ENCODE data around the gene MEF2C.
A peak's percentile ranks its signal among the peaks of the same experiment; 100 is the strongest.

MEF2C gene

DNA sequence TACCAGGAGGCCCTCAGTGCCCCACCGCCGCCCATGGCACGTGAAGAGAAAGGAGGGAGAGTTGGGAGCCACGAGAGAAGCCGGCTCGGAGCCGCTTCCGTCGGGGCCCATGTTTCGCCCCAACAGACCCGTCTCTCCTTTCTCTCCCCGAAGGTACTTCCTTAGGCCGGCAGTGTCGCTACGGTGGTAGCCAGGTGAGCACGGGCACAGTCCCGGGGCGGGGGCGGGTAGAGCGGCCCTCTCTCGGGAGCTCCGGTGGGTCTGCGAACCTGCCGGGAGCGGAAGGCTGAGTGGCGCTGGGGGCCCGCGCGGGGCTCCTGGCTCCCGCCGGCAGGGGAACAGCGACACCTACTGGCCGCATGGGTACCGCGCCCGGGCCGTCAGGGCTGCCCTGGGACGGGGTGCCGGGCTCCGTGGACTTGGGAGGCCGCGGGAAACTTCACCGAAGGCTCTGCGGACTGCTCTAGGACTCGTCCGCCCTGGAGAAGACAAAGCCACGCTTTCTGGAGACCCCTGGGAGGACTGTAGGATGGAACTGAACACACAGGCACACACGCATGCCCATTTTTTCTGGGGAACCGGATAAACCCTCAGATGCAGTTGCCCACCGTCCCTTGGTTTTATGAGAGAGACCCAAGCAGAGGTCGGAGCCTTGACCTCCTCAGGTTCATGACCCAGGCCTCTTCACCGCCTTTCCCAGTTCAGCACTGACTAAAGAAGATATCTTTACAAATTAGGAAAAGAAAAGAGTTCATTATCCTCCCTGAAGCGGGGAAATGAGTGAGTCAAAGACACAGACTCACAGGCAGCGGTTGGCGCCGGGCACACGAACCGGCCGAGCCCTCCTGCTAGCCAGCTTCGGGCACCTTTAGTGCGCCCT is 202.5 kb downstream of the MEF2C start:
- Histone ChIP-seq H3K9me3 (ENCODE audit: low read length) (no peaks in the 10 kb centered on the region), H3F3A (ENCODE audit: insufficient read depth, low read length) (no peaks in the 10 kb centered on the region; the same call in 1 of the 2 replicates), H3K36me3 (ENCODE audit: insufficient read depth, low read length) (peaks cover 8% of the 10 kb centered on the region; the same call in 1 of the 2 replicates), H3K9ac (ENCODE audit: low read length) (peak overlapping the region; percentile 58), H3K4me3 (ENCODE audit: low read depth, low read length, poor library complexity, severe bottlenecking) (peak overlapping the region; percentile 54), H3K4me2 (ENCODE audit: low read length) (peak overlapping the region; percentile 67), H3K79me2 (ENCODE audit: insufficient read depth, low read length) (peaks cover 10% of the 10 kb centered on the region), H3K27ac (ENCODE audit: low read depth, low read length, poor library complexity, severe bottlenecking) (peak overlapping the region; percentile 8), H3K9me2 (ENCODE audit: low read depth, low read length) (no peaks in the 10 kb centered on the region), H3K4me1 (ENCODE audit: insufficient read depth, low read length, severe bottlenecking) (peaks cover 46% of the 10 kb centered on the region), H3K27me3 (ENCODE audit: insufficient read depth, low read length) (no peaks in the 10 kb centered on the region), H2AFZ (ENCODE audit: low read length) (no peak overlapping the region), H4K20me1 (ENCODE audit: insufficient read depth, low read length) (no peaks in the 10 kb centered on the region)
- TF ChIP-seq, protein P1, sequence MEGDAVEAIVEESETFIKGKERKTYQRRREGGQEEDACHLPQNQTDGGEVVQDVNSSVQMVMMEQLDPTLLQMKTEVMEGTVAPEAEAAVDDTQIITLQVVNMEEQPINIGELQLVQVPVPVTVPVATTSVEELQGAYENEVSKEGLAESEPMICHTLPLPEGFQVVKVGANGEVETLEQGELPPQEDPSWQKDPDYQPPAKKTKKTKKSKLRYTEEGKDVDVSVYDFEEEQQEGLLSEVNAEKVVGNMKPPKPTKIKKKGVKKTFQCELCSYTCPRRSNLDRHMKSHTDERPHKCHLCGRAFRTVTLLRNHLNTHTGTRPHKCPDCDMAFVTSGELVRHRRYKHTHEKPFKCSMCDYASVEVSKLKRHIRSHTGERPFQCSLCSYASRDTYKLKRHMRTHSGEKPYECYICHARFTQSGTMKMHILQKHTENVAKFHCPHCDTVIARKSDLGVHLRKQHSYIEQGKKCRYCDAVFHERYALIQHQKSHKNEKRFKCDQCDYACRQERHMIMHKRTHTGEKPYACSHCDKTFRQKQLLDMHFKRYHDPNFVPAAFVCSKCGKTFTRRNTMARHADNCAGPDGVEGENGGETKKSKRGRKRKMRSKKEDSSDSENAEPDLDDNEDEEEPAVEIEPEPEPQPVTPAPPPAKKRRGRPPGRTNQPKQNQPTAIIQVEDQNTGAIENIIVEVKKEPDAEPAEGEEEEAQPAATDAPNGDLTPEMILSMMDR (IDR thresholded peaks at IDR 0.05; ENCODE audit: low read length), result peak; percentile 89
- TF ChIP-seq EZH2 (IDR thresholded peaks at IDR 0.05; ENCODE audit: borderline replicate concordance, low read length), result no peak

DNA sequence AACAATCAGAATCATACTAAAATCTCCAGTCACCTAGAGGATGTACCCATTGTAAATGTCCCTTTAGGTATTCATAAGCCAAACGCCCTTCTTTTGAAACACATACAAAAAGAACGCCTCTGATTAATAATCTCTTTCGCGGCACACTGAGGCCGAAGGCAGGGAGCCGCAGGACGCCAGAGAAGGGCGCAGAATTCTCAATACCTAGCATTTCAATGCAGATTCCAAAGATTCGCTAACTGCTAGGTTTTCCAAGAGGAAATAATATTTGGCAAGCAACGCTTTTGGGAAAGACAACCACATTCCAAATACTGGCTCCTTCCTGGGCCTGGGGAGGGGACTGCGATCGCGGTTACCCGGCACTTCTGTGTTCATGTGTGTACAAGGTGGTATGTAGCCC is 203.3 kb downstream of the MEF2C start:
- Histone ChIP-seq H4K20me1 (ENCODE audit: insufficient read depth, low read length) (no peaks in the 10 kb centered on the region), H3K4me3 (ENCODE audit: low read depth, low read length, poor library complexity, severe bottlenecking) (no peak overlapping the region)

DNA sequence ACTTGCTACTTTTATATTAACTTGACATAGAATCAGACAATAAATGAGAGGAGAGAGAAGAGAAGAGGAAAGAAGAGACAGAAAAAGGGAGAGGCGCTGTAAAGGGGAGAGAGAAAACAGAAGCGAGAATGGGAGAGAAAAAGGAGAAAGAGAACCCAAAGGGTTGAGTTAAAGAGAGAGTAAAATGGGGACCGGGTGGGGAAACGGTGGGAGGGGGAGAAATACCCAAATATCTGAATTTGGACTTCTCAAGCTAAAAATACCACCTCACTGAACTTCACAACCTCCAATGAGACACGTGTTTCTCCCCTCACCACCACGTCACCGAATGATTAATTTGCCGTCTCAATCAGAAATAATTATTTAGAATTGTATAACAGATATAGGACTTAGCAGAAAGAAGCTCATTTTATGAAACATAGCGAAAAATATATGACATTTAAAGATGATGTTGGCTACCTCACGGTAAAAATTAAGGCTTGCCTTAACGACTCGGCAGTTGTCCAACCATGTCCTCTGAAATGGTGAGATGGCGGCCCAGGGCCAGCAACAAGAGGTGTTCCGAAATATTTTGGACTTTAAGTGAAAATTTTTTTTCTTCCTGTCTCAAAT is 204.1 kb downstream of the MEF2C start:
- Histone ChIP-seq H3F3A (ENCODE audit: insufficient read depth, low read length) (no peaks in the 10 kb centered on the region; the same call in 1 of the 2 replicates), H4K20me1 (ENCODE audit: insufficient read depth, low read length) (no peaks in the 10 kb centered on the region), H3K9me2 (ENCODE audit: low read depth, low read length) (no peaks in the 10 kb centered on the region), H3K4me3 (ENCODE audit: low read depth, low read length, poor library complexity, severe bottlenecking) (no peak overlapping the region), H3K79me2 (ENCODE audit: insufficient read depth, low read length) (peaks cover 10% of the 10 kb centered on the region), H3K36me3 (ENCODE audit: insufficient read depth, low read length) (peaks cover 4% of the 10 kb centered on the region; the same call in 1 of the 2 replicates), H3K27ac (ENCODE audit: low read depth, low read length, poor library complexity, severe bottlenecking) (no peak overlapping the region), H3K27me3 (ENCODE audit: insufficient read depth, low read length) (no peaks in the 10 kb centered on the region), H3K4me2 (ENCODE audit: low read length) (no peak overlapping the region), H2AFZ (ENCODE audit: low read length) (no peak overlapping the region), H3K9me3 (ENCODE audit: low read length) (no peaks in the 10 kb centered on the region), H3K4me1 (ENCODE audit: insufficient read depth, low read length, severe bottlenecking) (peaks cover 57% of the 10 kb centered on the region), H3K9ac (ENCODE audit: low read length) (no peak overlapping the region)
- TF ChIP-seq, protein P1 (IDR thresholded peaks at IDR 0.05; ENCODE audit: low read length), result no peak
- no peak for TF ChIP-seq EZH2 (IDR thresholded peaks at IDR 0.05; ENCODE audit: borderline replicate concordance, low read length)

More for the DNA sequence above, 203.3 kb downstream of the MEF2C start:
- Histone ChIP-seq H3K9me2 (ENCODE audit: low read depth, low read length) (no peaks in the 10 kb centered on the region), H3K4me1 (ENCODE audit: insufficient read depth, low read length, severe bottlenecking) (peaks cover 55% of the 10 kb centered on the region), H3K27ac (ENCODE audit: low read depth, low read length, poor library complexity, severe bottlenecking) (no peak overlapping the region), H2AFZ (ENCODE audit: low read length) (no peak overlapping the region), H3K9ac (ENCODE audit: low read length) (no peak overlapping the region), H3F3A (ENCODE audit: insufficient read depth, low read length) (no peaks in the 10 kb centered on the region; the same call in 1 of the 2 replicates), H3K27me3 (ENCODE audit: insufficient read depth, low read length) (no peaks in the 10 kb centered on the region), H3K36me3 (ENCODE audit: insufficient read depth, low read length) (peaks cover 4% of the 10 kb centered on the region; the same call in 1 of the 2 replicates), H3K79me2 (ENCODE audit: insufficient read depth, low read length) (peaks cover 10% of the 10 kb centered on the region), H3K9me3 (ENCODE audit: low read length) (no peaks in the 10 kb centered on the region), H3K4me2 (ENCODE audit: low read length) (no peak overlapping the region; the same call in 1 of the 2 replicates)
- no peak for TF ChIP-seq EZH2 (IDR thresholded peaks at IDR 0.05; ENCODE audit: borderline replicate concordance, low read length)
- TF ChIP-seq, protein P1 (IDR thresholded peaks at IDR 0.05; ENCODE audit: low read length), result no peak
